Iris pigment epithelial cell (primary cell): Measurements from ENCODE around the gene RAPGEF6.

Source experiments
- DNase-seq: peaks from one replicate; pipeline ENCODE4 v3.0.0-alpha.2; 2011; ENCODE audit warnings: low read depth

The RAPGEF6 gene, protein sequence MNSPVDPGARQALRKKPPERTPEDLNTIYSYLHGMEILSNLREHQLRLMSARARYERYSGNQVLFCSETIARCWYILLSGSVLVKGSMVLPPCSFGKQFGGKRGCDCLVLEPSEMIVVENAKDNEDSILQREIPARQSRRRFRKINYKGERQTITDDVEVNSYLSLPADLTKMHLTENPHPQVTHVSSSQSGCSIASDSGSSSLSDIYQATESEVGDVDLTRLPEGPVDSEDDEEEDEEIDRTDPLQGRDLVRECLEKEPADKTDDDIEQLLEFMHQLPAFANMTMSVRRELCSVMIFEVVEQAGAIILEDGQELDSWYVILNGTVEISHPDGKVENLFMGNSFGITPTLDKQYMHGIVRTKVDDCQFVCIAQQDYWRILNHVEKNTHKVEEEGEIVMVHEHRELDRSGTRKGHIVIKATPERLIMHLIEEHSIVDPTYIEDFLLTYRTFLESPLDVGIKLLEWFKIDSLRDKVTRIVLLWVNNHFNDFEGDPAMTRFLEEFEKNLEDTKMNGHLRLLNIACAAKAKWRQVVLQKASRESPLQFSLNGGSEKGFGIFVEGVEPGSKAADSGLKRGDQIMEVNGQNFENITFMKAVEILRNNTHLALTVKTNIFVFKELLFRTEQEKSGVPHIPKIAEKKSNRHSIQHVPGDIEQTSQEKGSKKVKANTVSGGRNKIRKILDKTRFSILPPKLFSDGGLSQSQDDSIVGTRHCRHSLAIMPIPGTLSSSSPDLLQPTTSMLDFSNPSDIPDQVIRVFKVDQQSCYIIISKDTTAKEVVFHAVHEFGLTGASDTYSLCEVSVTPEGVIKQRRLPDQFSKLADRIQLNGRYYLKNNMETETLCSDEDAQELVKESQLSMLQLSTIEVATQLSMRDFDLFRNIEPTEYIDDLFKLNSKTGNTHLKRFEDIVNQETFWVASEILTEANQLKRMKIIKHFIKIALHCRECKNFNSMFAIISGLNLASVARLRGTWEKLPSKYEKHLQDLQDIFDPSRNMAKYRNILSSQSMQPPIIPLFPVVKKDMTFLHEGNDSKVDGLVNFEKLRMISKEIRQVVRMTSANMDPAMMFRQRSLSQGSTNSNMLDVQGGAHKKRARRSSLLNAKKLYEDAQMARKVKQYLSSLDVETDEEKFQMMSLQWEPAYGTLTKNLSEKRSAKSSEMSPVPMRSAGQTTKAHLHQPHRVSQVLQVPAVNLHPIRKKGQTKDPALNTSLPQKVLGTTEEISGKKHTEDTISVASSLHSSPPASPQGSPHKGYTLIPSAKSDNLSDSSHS (N-terminal part only)

GRCh38 chr5:131634996-131635683 lies at the start of gene RAPGEF6:
Gene RAPGEF6 (minus strand): TSS chr5:131635229. CDS start chr5:131635030, 199 bp downstream.
- DNase-seq: peak; percentile 100

DNA sequence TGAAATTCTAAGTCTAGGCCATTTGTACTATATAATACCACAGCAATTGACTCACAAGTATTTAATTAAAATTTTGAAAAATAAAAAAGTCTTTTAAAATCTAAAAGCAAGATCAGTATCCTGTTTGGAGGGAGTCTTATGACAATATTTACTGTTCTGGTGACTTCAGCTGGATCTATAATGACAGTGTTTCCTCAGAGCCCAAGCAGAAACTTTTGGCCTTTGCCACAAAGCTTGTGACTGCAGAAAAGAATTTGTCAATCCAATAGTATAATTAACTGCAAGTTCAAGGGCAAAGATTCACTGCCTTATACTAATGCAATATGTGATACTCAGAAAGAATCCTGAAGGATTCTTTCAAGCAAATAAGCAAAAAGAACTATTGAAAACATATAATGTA lies 49.6 kb upstream of the RAPGEF6 start:
- DNase-seq: no peak

DNA sequence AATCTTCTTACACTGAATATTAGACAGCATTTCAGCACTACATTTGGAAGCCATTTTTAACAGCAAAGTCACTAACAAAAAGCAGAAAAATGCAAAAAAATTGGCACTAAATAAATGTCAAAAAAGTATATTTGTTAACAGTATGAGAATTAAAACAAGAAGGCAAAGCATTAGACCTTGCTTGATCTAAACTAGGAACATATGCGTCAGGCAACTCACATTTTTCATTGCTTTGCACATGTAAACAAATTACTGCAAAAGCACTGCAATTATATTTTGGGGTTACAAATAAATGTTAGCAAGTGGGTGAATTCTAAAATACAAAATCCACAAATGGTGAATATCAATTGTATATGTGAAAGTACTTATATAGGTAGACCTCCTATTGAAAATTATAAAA lies 49.0 kb upstream of the RAPGEF6 start:
- no peak for DNase-seq

DNA sequence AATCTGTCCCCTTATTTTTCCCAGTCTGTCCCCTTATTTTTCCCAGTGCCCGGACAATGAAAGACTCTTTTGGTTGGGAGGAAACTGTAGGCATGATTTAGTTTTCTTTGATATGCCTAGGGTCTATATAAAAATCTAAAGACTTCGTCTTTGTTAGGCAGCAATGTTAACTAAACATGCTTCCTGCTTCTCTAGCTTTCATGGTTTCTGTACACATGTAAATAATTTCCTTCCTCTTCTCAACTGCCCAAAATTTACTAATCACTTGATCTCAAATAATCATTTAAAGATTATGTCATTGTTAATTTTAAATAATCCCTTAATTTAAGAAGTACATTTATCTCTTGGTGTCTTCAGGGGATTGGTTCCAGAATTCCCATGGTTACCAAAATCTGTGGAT lies 47.8 kb upstream of the RAPGEF6 start:
- no peak for DNase-seq

- DNase-seq: no peak
Observed at GRCh38 chr5:131682175-131682574, 47.1 kb upstream of the RAPGEF6 start.

DNA sequence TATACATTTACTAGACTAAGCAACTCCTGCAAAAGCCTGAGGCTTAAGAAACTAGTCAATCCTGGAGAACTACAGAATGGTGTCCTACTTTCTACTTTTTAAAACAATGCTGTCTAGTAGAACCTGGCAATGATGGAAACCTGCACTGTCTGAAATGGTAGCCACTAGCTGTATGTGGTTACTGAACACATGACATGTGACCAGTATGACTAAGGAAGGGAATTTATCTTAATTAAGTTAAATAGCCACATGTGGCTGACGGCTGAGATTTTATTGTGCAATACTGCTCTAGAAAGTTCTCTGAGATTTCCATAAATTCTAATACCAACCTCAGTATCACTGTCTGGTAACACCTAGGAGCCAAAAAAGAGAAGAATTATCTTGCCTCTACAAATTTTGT lies 44.9 kb upstream of the RAPGEF6 start:
- DNase-seq: peak; percentile 85

DNA sequence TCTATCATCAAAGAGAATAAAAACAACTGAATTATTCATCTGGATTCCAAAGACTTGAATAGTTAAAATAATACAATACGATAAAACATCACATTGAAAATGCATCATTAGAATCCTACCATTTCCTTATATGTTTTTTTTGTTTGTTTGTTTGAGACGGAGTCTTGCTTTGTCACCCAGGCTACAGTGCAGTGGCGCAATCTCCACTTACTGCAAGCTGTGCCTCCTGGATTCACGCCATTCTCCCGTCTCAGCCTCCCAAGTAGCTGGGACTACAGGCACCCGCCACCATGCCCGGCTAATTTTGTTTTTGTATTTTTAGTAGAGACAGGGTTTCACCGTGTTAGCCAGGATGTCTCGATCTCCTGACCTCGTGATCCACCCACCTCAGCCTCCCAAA lies 43.2 kb upstream of the RAPGEF6 start:
- DNase-seq: peak; percentile 26

GRCh38 chr5:131677115-131677514 lies 42.1 kb upstream of the RAPGEF6 start:
- peak; percentile 63 for DNase-seq

DNA sequence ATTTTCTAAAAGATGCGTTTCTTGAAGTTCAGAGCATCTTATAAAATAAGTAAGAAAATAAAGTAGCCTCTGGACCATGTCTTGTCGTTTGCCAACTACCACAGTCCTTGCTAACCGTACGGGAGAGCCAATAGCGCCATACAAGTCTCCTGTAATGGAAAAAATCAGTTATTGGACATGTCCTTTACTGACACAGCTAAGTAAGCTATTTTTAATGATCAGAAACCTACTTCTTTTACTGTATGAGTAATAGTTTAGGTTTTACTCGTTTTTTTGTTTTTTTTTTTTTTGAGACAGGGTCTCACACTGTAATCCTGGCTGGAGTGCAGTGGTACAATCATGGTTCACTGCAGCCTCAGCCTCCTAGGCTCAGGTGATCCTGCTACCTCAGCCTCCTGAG lies 37.7 kb upstream of the RAPGEF6 start:
- DNase-seq: no peak

DNA sequence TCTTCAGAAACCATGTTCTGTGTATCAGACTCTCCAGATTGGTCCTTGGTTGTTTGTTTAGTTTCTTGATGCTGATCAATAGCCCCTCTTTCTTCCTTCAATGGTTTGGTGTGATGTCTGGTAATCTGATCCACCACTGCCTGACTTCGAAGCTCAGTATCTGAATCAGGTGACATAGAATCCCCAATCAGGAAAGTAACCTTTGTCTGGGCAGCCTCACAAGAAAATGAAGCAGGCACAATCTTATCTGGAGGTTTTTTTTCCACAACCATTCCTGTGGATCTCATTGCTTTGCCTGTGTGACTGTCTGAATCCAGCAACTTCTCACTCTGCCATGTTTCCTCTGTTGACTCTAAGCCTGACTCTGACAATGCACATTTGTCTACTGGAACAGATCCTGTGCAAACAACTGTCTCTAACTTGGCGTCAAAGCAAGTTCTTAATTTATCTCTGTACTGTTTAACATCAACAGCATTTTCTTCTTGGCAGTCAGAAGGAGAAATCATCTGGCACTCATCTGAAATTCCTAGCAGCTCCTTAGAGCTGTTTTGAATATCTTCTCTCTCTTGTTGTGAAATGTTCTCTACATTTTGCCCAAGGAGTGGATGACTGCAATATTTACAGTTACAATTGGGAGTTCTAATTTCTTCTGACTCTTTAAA lies 37.1 kb upstream of the RAPGEF6 start:
- peak; percentile 96 for DNase-seq

- peak; percentile 48 for DNase-seq
Observed at GRCh38 chr5:131671409-131671808, 36.4 kb upstream of the RAPGEF6 start.

- no peak for DNase-seq
Observed at GRCh38 chr5:131664929-131665328, 29.9 kb upstream of the RAPGEF6 start.

DNA sequence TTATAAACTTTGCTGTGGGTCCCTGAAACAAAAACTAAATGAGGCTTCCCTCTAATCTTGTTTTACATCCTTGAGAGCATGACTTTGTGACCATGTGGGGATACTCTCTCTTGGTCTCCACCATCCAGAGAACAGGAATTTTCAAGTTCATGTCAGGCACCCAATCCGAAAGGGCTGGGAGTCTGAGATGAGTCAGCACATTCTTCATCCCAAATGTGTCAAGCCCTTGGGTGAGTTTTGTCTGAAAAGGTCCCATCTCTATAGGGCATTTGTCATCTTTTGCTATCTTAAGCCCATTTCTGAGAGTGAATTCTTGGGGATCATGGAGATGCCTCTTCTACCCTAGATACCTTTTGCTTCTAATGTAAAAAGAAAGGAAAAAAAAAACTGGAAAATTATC lies 26.9 kb upstream of the RAPGEF6 start:
- DNase-seq: no peak

DNA sequence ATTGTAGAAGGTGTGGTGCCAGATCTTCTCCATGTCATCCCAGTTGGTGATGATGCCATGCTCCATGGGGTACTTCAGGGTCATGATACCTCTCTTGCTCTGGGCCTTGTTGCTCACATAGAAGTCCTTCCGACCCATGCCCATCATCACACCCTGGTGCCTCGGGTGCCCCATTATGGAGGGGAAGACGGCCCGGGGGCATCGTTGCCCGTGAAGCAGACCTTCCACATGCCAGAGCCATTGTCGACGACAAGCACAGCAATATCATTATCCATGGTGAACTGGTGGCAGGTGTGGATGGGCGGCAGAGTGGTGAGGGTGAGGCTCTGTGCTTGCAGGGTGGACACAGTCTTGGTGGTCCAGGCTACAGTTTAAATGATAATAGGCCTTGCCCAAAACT lies 24.8 kb upstream of the RAPGEF6 start:
- DNase-seq: no peak

GRCh38 chr5:131659290-131659689 lies 24.3 kb upstream of the RAPGEF6 start:
- DNase-seq: no peak

DNA sequence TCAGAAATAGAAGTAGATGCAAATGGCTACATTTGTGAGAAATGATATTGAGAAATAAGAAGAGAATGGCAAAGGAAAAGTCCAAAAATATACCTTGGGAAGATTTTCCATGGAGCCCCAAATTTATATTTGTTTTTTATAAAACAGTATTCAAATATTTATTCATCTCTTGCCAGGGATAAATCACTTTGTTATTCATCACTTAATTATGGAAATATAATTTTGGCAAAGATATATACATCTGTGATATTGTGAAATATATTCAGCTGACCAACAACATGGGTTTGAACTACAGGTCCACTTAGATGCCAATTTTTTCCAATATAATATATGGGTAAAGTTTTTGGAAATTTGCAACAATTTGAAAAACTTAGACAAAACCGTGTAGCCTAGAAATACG lies 19.7 kb upstream of the RAPGEF6 start:
- no peak for DNase-seq

GRCh38 chr5:131654309-131654708 lies 19.3 kb upstream of the RAPGEF6 start:
- DNase-seq: no peak

- DNase-seq: peak; percentile 83
Observed at GRCh38 chr5:131649161-131649560, 14.1 kb upstream of the RAPGEF6 start.

DNA sequence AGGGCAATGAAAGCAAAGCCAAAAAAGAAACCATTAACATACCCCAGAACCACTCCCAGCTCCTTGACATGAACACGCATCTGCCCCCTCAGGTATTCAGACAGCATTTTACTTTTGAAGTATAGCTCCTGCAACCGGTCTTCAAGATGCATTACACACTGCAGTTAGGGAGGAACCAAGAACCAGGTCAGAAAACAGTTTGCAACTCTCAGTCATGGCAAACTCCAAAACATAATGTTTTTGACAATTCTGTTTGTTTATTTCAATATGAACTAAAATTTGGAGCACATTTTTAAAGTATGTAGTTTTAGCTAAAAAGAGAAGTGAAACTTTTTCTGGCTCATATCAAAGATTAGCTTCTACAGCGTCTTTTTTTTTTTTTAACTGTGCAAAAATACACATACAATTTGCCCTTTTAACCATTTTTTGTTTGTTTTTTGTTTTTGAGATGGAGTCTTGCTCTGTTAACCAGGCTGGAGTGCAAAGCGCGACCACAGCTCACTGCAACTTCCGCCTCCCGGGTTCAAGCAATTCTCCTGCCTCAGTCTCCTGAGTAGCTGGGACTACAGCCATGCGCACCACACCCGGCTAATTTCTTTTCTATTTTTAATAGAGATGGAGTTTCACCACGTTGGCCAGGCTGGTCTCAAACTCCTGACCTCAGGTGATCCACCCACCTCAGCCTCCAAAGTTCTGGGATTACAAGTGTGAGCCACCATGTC lies 12.2 kb upstream of the RAPGEF6 start:
- no peak for DNase-seq

GRCh38 chr5:131644822-131645221 lies 9.8 kb upstream of the RAPGEF6 start:
- DNase-seq: no peak
